Sigmoid colon (tissue), 4 donors: ENCODE measurements around the gene LAPTM5.

Experiments used
- CTCF ChIP-seq, 4 experiments: fragments of 450-650 bp in 3 of 4; fragments of 200-600 bp in 1 of 4; IDR thresholded peaks; one replicate each; pipeline ENCODE4 v1.5.1; 2016 to 2019; ENCODE audit warnings: antibody characterized with exemption in 4 of 4, mild to moderate bottlenecking in 3 of 4, moderate library complexity in 2 of 4
- EP300 ChIP-seq, 4 donors: sonication (generic); formaldehyde crosslinking; IDR thresholded peaks; one replicate each; pipeline ENCODE4 v1.6.1; 2017; ENCODE audit warnings: antibody characterized with exemption in 4 of 4
- POLR2A ChIP-seq, 2 donors: fragments of 450-650 bp; IDR thresholded peaks; one replicate each; pipeline ENCODE4 v1.6.1; 2016; ENCODE audit warnings: antibody characterized with exemption in 2 of 2, mild to moderate bottlenecking in 2 of 2, moderate library complexity in 2 of 2

GRCh38 chr1:30735668-30736498 is 21.7 kb downstream of the LAPTM5 start:
- TF ChIP-seq CTCF (IDR thresholded peaks at IDR 0.05) (no peak), POLR2A (IDR thresholded peaks at IDR 0.05) (no peak), EP300 (IDR thresholded peaks at IDR 0.05) (no peak)
